GM12874 (cell line): ENCODE data around the gene PRKRA.

Experiments
- CTCF ChIP-seq: IDR thresholded peaks from 2 replicates; pipeline ENCODE4 v1.5.1; 2011; ENCODE audit warnings: low read depth, mild to moderate bottlenecking, control low read depth, low read length, moderate library complexity; ENCODE audit not compliant: insufficient read depth

PRKRA gene

GRCh38 chr2:178419123-178419522 lies 31.9 kb downstream of the PRKRA start:
- TF ChIP-seq CTCF = peak; percentile 6; the same call in 1 of the 2 replicates

GRCh38 chr2:178418426-178418825 lies 32.5 kb downstream of the PRKRA start:
- no peak for TF ChIP-seq CTCF

- TF ChIP-seq CTCF = no peak
These were observed 33.1 kb downstream of the PRKRA start for GRCh38 chr2:178417916-178418315.

- no peak for TF ChIP-seq CTCF
These were observed 35.0 kb downstream of the PRKRA start for GRCh38 chr2:178415979-178416378.

- peak; percentile 87 for TF ChIP-seq CTCF
These were observed 36.4 kb downstream of the PRKRA start for GRCh38 chr2:178414266-178415247.

GRCh38 chr2:178413472-178414265 lies 37.3 kb downstream of the PRKRA start:
- TF ChIP-seq CTCF = no peak

GRCh38 chr2:178412047-178412446 lies 38.9 kb downstream of the PRKRA start:
- no peak for TF ChIP-seq CTCF
